ENCODE measurements around the gene NKD1. TPM values are rescaled to one million over a fixed set of nuclear protein-coding genes. Genes with fewer than 3 reads are reported as not detected.

Gene NKD1
- total and polyA plus RNA-seq, 9 donors = 2.5 to 72.1 (median 12.7) TPM

DNA sequence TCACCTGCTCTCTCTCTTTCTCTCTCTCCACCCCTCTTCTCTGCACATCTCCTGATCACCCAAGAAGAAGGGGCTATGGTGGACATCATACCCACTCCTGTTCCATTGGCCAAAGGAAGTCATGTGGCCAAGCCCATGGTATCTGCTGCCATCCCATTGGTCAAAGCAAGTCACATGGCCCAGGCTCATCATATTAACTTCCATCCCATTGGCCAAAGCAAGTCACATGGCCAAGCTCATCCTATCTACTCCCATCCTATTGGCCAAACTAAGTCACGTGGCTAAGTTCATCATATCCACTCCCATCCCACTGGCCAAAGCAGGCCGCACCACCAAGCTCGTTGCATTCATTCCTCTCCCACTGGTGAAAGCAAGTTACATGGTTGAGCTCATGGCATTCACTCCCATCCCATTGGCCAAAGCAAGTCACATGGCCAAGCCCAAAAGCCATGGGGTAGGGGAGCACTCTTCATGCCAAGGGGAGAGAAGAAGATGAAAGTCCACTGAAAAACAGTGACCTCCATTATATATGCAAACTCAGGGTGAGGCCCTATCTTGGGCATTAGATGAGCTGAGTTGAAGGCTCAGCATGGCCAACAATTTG lies 103.7 kb downstream of the NKD1 start:
- no peaks in the 10 kb centered on the region for H3K9me3 ChIP-seq
- H3K4me1 ChIP-seq (ENCODE audit: insufficient read depth) = no peaks in the 10 kb centered on the region
- H3K27me3 ChIP-seq = no peaks in the 10 kb centered on the region
- intact Hi-C loops (cut with DNase I) = no loop called here
- WGBS, 3 donors = 91 to 97% (median 96%) methylated on average over 3 of the region's 3 CpGs
- H3K4me3 ChIP-seq = no peak overlapping the region
- TF ChIP-seq, protein P1, sequence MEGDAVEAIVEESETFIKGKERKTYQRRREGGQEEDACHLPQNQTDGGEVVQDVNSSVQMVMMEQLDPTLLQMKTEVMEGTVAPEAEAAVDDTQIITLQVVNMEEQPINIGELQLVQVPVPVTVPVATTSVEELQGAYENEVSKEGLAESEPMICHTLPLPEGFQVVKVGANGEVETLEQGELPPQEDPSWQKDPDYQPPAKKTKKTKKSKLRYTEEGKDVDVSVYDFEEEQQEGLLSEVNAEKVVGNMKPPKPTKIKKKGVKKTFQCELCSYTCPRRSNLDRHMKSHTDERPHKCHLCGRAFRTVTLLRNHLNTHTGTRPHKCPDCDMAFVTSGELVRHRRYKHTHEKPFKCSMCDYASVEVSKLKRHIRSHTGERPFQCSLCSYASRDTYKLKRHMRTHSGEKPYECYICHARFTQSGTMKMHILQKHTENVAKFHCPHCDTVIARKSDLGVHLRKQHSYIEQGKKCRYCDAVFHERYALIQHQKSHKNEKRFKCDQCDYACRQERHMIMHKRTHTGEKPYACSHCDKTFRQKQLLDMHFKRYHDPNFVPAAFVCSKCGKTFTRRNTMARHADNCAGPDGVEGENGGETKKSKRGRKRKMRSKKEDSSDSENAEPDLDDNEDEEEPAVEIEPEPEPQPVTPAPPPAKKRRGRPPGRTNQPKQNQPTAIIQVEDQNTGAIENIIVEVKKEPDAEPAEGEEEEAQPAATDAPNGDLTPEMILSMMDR (IDR thresholded peaks at IDR 0.05) = no peak
- TF ChIP-seq EP300 (IDR thresholded peaks at IDR 0.05) = no peak
- TF ChIP-seq POLR2A (IDR thresholded peaks at IDR 0.05) = no peak
- H3K27ac ChIP-seq = no peak overlapping the region
- H3K36me3 ChIP-seq = no peaks in the 10 kb centered on the region
- no peak for DNase-seq

DNA sequence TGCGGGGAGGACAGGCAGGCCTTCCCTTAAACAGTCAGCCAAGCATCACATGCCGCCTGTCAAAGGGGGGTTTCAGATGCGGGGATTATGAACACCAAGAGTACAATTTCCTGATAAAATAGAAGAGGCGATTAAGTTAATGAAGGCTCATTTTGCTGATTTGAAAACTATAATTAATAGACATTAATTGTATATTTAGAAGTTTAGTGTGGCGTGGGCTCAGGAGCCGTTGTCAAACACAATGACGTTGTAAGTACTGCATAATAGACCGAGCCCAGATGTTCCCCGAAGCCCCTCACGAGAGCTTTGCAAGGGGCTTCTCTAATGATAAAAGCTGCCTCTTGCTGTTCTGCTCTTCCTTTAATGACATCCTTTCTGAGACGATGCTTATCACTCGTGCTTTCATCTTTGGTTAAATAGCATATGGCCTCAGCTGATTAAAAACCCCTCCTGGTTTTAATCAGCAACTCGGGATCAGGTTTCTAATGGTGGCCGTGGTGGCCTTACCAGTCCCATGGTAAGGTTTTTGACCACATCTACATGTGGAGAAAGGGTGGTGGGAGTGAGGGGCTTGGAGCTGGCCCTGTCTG lies 104.7 kb downstream of the NKD1 start:
- Histone ChIP-seq H3K9me3 (no peaks in the 10 kb centered on the region), H3K4me1 (ENCODE audit: insufficient read depth) (no peaks in the 10 kb centered on the region), H3K36me3 (no peaks in the 10 kb centered on the region), H3K4me3 (no peak overlapping the region), H3K27me3 (no peaks in the 10 kb centered on the region), H3K27ac (no peak overlapping the region)
- no peak for DNase-seq
- intact Hi-C loops (cut with DNase I) = no loop called here
- no peak for TF ChIP-seq POLR2A (IDR thresholded peaks at IDR 0.05)
- TF ChIP-seq, protein P1 (IDR thresholded peaks at IDR 0.05) = no peak
- TF ChIP-seq EP300 (IDR thresholded peaks at IDR 0.05) = no peak
- 66 to 83% (median 76%) methylated on average over 14 of the region's 14 CpGs for WGBS, 3 donors

DNA sequence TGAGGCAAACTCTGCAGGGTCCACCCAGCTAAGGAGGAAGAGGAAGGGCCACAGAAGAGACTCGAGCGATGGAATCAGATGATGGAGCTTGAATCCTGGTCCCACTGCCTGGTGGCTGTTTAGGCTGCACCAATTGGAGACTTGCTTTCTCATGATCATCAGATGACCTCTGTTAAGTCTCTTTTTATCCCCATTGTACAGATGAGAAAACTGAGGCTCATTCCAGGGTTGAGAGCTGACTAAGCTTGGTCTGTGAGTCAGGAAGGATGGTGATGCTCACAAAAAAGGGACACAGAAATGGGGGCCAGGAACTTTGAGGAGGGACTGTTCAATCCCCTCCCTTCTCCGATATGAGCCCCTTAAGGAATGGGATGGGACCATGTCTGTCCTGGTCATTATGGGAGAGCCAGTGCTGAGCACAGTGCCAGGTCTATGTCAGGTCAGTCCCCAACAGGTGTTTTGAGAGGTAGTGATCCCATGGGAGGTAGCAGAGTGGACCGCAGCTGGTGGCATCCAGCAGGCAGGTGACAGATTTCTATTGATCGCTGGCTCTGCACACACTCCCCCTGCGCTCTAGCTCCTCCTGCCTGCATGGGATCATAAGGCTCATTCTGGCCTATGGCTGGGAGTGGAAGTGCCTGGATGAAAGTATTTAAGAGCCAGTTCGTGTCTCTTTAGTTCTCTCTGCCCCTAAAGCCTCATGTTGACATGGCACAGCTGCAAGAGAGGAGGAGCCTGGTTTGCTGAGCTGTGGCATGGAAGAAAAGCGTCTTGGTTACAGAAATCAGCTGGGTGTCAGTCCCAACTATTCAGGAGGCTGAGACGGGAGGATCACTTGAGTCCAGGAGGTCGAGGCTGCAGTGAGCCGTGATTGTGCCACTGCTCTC lies 105.7 kb downstream of the NKD1 start:
- no peaks in the 10 kb centered on the region for H3K36me3 ChIP-seq
- no peaks in the 10 kb centered on the region for H3K4me1 ChIP-seq (ENCODE audit: insufficient read depth)
- no peaks in the 10 kb centered on the region for H3K27me3 ChIP-seq
- TF ChIP-seq POLR2A (IDR thresholded peaks at IDR 0.05) = no peak
- TF ChIP-seq, protein P1 (IDR thresholded peaks at IDR 0.05) = no peak
- no peak for TF ChIP-seq EP300 (IDR thresholded peaks at IDR 0.05)
- no peaks in the 10 kb centered on the region for H3K9me3 ChIP-seq
- intact Hi-C loops (cut with DNase I) = no loop called here
- H3K4me3 ChIP-seq = no peak overlapping the region
- H3K27ac ChIP-seq = no peak overlapping the region
- no peak for DNase-seq
- WGBS, 3 donors = 76 to 84% (median 82%) methylated on average over 11 of the region's 11 CpGs

DNA sequence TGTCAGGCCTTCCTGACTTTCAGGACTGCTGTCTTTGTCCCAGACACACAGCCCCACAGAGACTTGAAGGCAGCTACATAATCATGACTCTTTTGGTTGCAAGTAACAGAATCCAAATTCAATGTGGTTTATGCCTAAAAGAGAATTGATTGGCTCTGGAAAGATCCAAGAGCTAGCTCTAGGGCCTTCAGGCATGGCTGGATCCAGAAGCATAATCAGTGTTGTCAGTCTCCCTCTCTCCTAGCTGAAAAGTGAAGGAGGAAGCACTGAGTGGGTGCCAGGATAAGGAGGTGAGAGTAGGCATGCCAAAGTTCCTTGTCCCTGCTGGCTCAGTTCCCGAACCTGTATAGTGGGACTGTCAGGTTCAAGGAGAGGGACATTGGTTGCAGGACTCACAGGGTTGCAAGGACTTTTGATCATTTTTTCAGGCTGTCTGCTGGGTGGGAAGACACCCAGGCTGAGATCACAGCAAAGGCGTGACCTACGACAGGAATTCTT lies 107.4 kb downstream of the NKD1 start:
- no peak for DNase-seq
- H3K4me1 ChIP-seq (ENCODE audit: insufficient read depth) = no peaks in the 10 kb centered on the region
- H3K4me3 ChIP-seq = no peak overlapping the region
- H3K27ac ChIP-seq = no peak overlapping the region
- no peaks in the 10 kb centered on the region for H3K36me3 ChIP-seq
- TF ChIP-seq POLR2A (IDR thresholded peaks at IDR 0.05) (no peak), EP300 (IDR thresholded peaks at IDR 0.05) (no peak)
- TF ChIP-seq, protein P1 (IDR thresholded peaks at IDR 0.05) = no peak
- H3K27me3 ChIP-seq = no peaks in the 10 kb centered on the region
- intact Hi-C loops (cut with DNase I) = no loop called here
- H3K9me3 ChIP-seq = no peaks in the 10 kb centered on the region
- WGBS, 3 donors = 88 to 98% (median 92%) methylated on average over 3 of the region's 3 CpGs
